ENCODE measurements around the gene SYN1.

The SYN1 gene

DNA sequence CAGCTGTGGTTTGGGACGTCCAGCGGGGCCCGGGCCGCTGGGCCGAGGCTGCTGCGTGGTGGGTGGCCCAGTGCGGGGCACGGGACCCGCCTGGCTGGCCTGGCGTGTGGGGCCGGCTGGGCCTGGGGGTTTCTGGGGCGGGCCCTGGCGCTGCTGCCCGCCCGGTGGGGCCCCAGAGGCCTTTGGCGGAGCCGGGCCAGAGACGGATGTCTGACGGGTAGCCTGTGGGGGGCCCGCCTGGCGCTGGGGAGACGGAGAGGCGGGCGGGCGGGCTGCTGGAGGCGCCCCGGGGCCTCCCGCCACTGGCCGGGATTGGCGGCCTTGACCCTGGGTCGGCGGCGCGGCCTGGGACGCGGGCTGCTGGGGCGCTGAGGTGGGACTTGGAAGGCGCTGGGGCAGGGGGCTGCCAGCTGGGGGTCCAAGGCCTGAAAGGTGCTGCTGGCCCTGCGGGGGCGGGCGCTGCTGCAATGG lies 45.5 kb downstream of the SYN1 start:
- no peak for DNase-seq (ENCODE audit: low read depth, low spot score)
- peak overlapping the region; percentile 30 for H3K4me3 ChIP-seq (ENCODE audit: low read depth, low read length)
- POLR2A ChIA-PET, result interaction anchor here (1.4 kb wide), 1 partner anchor 8 kb away, joined by 5 read pairs; the partner anchor contains the start of gene TIMP1
- CTCF ChIA-PET, result no interaction called here
- TF ChIP-seq, protein P1, sequence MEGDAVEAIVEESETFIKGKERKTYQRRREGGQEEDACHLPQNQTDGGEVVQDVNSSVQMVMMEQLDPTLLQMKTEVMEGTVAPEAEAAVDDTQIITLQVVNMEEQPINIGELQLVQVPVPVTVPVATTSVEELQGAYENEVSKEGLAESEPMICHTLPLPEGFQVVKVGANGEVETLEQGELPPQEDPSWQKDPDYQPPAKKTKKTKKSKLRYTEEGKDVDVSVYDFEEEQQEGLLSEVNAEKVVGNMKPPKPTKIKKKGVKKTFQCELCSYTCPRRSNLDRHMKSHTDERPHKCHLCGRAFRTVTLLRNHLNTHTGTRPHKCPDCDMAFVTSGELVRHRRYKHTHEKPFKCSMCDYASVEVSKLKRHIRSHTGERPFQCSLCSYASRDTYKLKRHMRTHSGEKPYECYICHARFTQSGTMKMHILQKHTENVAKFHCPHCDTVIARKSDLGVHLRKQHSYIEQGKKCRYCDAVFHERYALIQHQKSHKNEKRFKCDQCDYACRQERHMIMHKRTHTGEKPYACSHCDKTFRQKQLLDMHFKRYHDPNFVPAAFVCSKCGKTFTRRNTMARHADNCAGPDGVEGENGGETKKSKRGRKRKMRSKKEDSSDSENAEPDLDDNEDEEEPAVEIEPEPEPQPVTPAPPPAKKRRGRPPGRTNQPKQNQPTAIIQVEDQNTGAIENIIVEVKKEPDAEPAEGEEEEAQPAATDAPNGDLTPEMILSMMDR (IDR thresholded peaks at IDR 0.05; ENCODE audit: insufficient read depth, low read length, missing control alignments), result no peak

- TF ChIP-seq, protein P1 (IDR thresholded peaks at IDR 0.05; ENCODE audit: insufficient read depth, low read length, missing control alignments), result no peak
- no peak for DNase-seq (ENCODE audit: low read depth, low spot score)
- ChIA-PET POLR2A (interaction anchor here (1.4 kb wide), 1 partner anchor 9 kb away, joined by 5 read pairs; the partner anchor contains the start of gene TIMP1), CTCF (no interaction called here)
- H3K4me3 ChIP-seq (ENCODE audit: low read depth, low read length), result peak overlapping the region; percentile 30
These were observed 46.1 kb downstream of the SYN1 start for GRCh38 chrX:47573341-47574075.

GRCh38 chrX:47572773-47573340 lies 46.8 kb downstream of the SYN1 start:
- no peak overlapping the region for H3K4me3 ChIP-seq (ENCODE audit: low read depth, low read length)
- CTCF ChIA-PET, result no interaction called here
- POLR2A ChIA-PET, result interaction anchor here (1.4 kb wide), 1 partner anchor 9 kb away, joined by 5 read pairs; the partner anchor contains the start of gene TIMP1
- TF ChIP-seq, protein P1 (IDR thresholded peaks at IDR 0.05; ENCODE audit: insufficient read depth, low read length, missing control alignments), result no peak
- no peak for DNase-seq (ENCODE audit: low read depth, low spot score)

- TF ChIP-seq, protein P1 (IDR thresholded peaks at IDR 0.05; ENCODE audit: insufficient read depth, low read length, missing control alignments), result no peak
- ChIA-PET POLR2A (no interaction called here), CTCF (interaction anchor here (1.4 kb wide), 1 partner anchor 73 kb away, joined by 3 read pairs; no protein-coding TSS in a partner anchor)
- H3K4me3 ChIP-seq (ENCODE audit: low read depth, low read length), result no peak overlapping the region
- no peak for DNase-seq (ENCODE audit: low read depth, low spot score)
These were observed 47.8 kb downstream of the SYN1 start for GRCh38 chrX:47571896-47572295.

DNA sequence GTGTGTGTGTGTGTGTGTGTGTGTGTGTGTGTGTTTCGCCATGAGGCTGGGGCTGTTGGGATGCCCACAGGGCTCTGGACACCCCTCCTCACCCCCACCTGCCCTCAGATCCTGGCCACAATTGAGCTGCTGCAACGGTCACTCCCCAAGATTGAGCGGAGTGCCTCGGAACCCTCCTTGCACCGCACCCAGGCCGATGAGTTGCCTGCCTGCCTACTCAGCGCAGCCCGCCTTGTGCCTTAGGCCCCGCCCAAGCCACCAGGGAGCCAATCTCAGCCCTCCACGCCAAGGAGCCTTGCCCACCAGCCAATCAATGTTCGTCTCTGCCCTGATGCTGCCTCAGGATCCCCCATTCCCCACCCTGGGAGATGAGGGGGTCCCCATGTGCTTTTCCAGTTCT lies 48.4 kb downstream of the SYN1 start:
- ChIA-PET CTCF (interaction anchor here (1.4 kb wide), 1 partner anchor 73 kb away, joined by 3 read pairs; no protein-coding TSS in a partner anchor), POLR2A (no interaction called here)
- TF ChIP-seq, protein P1 (IDR thresholded peaks at IDR 0.05; ENCODE audit: insufficient read depth, low read length, missing control alignments), result no peak
- no peak for DNase-seq (ENCODE audit: low read depth, low spot score)
- no peak overlapping the region for H3K4me3 ChIP-seq (ENCODE audit: low read depth, low read length)

DNA sequence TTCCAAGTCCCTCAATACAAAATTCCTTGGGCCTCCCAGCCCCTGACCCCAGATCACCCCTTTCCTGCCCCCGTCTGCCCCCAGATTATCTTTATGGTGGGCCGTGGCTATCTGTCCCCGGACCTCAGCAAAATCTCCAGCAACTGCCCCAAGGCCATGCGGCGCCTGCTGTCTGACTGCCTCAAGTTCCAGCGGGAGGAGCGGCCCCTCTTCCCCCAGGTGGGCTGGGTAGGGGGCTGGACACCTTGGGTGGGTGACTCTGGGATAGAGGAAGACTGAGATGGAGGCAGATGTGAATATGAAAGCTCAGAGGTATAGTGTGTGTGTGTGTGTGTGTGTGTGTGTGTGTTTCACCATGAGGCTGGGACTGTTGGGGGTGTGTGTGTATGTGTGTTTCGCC lies 48.9 kb downstream of the SYN1 start:
- DNase-seq (ENCODE audit: low read depth, low spot score), result no peak
- no peak overlapping the region for H3K4me3 ChIP-seq (ENCODE audit: low read depth, low read length)
- ChIA-PET POLR2A (interaction anchor here (0.5 kb wide), 1 partner anchor 313 kb away, joined by 3 read pairs; no protein-coding TSS in a partner anchor), CTCF (interaction anchor here (1.4 kb wide), 1 partner anchor 74 kb away, joined by 3 read pairs; no protein-coding TSS in a partner anchor)
- TF ChIP-seq, protein P1 (IDR thresholded peaks at IDR 0.05; ENCODE audit: insufficient read depth, low read length, missing control alignments), result no peak

Data from AG04449 (cell line).